Activated CD4-positive, alpha-beta T cell treated with anti-CD3 and anti-CD28 coated beads, Interleukin-2, amount 50 U/mL, for 1 hour (primary cell): ENCODE measurements around the gene TNFRSF1B.
"Not testable (repeated sequence)": the region's sequence is repeated elsewhere in the genome, so short reads cannot be mapped to it uniquely, and the experiment has no call there.

Experiments
- DNase-seq: peaks from one replicate; pipeline ENCODE4 v3.0.0-alpha.2; 2020

Gene TNFRSF1B

DNA sequence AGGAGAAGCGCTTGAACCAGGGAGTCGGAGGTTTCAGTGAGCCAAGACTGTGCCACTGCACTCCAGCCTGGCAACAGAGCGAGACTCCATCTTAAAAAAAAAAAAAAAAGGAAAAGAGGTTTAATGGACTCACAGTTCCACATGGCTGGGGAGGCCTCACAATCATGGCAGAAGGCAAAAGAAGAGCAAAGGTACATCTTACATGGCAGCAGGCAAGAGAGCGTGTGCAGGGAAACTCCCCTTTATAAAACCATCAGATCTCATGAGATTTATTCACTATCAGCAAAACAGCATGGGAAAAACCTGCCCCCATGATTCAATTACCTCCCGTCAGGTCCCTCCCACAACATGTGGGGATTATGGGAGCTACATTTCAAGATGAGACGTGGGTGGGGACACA is 57.3 kb downstream of the TNFRSF1B start:
- not testable (repeated sequence) for DNase-seq

DNA sequence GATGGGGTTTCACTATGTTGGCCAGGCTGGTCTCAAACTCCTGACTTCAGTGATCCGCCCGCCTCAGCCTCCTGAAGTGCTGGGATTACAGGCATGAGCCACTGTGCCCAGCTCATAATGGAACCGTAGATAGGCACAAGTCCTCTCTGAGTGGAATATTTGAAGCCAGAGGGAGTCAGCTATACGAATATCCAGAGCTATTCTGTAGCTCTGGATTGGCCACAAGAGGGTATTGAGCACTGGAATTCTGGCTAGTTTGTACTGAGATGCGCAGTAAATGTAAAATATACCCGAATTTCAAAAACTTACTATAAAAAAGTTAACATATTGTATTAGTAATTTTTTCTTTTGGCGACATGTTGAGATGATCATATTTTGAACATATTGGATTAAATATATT is 62.2 kb downstream of the TNFRSF1B start:
- DNase-seq = no peak

DNA sequence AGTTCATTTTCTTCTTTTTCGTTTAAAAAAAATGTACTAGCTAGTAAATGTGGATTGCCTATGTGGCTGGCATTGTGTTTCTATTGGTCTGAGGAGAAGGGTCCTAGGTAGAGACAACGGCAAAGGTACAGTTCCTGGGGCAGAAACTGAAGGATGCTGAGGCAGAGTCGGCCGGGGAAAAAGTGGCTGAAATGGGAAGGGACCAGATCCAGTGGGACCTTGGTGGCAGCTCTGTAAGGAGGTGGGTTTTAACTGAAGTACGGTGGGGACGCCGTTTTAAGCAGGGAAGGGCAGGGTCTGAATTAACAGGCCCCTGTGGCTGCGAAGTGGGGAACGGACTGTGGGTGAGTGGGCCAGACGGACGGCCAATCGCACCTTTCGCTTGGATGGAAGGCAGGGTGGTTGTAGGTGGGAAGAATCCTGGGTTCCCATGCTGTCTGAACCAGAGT is 62.6 kb downstream of the TNFRSF1B start:
- no peak for DNase-seq

DNA sequence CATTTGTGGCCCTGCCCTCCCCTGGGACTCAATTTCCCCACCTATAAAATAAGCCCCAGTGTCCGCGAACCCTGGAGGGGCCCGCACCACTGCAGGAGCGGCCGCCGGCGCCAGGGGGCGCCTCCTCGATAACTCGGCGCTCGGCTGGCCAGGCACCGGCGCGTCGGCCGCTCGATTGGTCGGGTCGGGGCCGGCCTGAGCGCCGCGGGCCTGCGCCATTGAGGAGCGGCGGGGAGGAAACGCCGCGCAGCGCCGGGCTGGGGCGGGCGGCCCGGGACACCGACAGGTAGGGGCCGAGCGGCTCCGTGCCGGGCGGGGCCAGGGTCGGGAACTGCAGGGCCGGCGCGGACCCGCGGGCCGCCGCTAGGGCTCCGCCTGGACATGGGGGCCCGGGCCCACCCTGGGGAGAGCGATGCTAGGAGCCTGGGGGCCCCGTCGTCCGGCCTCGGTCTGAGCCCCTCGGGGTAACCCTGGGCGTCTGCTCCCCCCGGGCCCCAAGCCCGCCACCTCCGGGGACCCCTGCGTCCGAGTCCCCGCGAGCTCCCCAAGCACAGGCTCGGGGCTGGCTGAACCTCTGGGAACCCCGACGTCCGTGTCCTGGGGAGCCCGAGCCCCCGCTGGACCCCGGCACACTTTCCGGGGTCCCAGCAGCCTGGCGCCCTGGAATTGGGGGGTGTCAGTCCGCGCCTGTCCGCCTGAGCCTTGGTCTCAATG is 63.2 kb downstream of the TNFRSF1B start, which contains the start of gene VPS13D:
VPS13D (plus strand) TSS at position 196 of the 714 bp plus-strand sequence. CDS start 4,237 bp downstream, outside the sequence.
- peak; percentile 82 for DNase-seq

DNA sequence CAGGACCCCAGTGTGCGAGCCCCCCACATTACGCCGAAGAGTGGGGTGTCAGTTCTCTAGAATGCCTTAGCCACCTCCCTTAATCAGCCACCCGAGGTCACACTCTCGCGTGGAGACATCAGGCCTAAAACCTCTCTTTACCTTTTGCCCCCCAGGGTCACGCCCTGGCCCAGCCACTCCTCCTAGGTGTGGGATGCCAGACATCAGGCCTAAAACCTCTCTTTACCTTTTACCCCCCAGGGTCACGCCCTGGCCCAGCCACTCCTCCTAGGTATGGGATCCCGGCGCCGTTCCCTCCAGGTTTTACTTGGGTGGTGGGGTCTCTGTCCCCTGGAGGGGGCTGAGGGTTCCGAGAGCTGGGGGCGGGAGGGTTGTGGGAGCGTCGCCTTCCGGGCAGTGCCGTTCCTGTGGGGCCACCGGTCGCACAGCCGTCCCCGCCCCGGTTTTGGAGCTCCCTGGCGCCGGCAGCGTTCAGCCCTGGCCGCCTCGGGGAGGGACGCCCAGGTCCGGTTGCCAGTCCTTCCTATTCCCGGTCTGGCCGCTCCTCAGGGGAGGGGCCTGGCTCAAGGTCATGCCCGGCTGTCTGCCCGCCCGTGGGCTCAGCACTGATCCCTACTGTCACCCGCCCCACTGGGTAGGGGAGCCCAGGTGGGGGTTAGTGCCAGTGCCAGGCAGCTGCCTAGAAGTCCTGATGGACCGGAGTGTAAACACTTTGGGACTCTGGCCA is 63.9 kb downstream of the TNFRSF1B start:
- no peak for DNase-seq

DNA sequence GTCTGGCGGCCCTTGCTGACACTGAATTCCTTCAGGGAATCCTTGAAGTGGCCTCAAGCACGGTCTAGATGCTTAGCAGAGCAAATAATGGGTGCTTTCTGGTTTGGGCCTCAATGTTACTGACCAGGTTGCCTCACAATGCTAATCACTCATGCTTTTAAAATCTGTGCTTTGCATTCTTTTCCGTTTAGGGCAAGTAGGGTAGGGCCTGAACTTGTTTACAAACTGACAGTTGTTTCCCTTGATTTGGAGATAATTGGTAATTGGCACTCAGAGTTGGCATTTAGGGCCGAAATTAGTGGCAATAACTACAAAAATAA is 64.4 kb downstream of the TNFRSF1B start:
- DNase-seq = no peak

DNA sequence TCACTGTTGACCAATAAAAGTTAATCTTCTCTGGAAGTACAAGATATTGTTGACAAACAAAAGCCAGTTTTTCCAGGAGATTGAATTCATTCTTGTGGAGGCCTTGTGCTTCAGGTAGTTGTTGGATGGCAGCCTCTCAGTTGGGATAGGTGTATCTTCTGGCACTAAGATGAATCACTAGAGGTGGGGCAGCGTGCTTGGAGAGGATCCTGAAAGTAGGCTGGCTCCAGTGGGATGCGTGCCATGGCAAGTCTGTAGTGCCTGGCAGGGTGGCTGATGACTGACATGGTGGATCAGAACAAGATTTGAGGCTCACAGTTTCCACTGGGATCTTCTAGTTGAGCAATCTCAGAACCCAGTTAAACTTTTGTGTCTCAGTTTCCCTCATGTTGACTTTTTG is 65.4 kb downstream of the TNFRSF1B start:
- no peak for DNase-seq

DNA sequence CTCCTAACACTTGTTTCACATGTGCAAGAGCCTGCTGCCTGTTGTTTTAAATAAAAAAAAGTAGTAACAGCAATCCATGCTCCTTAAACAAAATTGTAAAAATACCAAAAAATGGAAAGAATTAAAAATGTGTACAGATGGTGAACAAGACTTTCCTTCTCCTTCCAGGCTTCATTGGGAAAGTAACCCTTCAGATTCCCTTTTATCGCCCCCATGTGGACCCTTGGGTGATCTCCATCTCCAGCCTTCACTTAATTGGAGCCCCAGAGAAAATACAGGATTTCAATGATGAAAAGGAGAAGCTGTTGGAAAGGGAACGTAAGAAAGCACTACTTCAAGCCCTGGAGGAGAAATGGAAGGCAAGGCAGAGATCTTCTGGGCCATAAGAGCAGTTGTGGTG is 77.3 kb downstream of the TNFRSF1B start:
- DNase-seq = no peak

DNA sequence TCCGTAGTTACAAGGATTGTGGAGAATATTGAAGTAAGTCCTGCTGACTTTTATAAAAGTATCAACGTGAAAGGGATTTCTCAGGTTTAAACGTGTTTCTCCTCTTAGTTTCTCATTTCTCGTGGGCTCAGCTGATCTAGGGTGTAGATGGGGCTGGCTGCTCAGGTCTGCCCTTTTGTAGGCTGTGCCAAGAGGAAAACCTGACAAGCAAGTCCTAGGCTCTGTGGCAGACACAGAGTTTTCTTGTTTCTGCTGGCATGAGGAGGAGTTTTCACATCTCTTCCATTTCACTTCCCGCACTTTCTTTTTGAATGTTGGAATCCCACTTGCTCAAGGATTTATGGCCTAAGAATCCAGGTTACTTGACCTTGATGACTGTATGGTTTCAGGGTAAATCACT is 77.8 kb downstream of the TNFRSF1B start:
- DNase-seq = no peak

DNA sequence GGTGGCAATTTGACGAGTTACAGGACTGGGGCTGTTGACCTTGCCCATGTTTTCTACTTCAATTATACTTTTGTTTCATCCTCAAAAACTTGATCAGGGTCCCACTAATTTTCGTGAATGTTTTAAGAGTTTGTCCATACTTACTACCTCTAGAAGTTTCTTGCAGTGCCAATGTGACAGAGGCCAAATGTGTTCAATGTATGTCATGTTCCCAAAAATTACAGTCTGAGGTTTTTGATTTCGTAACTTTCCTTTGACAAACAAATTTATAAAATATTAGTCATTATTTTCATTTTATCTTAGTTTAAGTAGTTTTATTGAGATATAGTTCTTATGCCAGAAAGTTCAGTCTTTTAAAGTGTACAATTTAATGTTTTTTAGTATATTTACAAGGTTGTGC is 78.3 kb downstream of the TNFRSF1B start:
- DNase-seq = no peak

DNA sequence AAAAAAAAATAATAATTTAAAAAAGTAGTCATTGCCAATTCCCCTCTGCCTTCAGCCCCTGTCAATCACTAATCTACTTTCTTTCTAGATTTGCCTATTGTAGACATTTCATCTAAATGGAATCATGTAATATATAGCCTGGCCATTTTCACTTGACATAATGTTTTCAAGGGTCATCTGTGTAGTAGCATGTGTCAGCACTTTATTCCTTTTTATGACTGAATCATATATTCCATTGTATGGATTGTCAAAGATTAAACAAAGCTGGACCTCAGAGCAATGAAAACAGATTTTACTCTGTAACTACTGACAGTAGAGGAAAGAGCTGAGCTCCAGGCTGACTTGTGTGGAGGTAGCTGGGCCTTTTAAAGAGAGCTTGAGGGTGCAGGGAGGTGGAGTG is 78.9 kb downstream of the TNFRSF1B start:
- no peak for DNase-seq

DNA sequence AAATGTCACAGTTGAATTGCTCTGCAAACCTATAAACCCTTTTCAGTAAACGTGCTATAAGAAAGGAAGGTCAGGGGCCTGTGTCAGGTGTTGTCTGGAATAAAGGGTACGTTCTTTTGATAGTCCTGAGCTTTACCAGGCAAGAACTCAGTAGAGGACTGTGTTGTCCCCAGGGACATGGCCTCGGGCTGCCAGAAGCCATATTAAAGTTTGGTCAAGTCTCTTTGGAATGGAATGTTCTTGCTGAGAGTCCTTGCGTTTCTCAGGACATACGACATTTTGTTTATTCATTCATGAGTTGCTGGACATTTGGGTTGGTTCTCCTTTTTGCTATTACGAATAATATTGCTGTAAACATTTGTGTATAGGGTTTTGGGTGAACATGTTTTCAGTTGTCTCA is 79.8 kb downstream of the TNFRSF1B start:
- no peak for DNase-seq

DNA sequence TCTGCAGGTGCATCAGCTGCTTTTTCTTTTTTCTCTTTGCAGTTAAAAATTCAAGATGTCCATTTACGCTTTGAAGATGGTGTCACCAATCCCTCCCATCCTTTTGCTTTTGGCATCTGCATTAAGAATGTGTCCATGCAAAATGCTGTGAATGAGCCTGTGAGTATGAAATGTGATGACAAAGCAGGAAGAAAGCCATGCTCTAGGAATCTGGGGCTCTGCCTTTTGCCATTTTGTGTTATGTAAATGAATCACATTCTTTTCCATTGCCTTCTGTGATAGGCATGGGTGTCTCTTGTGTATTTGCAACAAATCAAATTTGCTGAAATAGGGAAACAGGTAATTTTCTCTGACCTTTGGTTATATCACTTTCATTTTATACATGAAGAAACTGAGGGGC is 82.4 kb downstream of the TNFRSF1B start:
- DNase-seq = no peak

DNA sequence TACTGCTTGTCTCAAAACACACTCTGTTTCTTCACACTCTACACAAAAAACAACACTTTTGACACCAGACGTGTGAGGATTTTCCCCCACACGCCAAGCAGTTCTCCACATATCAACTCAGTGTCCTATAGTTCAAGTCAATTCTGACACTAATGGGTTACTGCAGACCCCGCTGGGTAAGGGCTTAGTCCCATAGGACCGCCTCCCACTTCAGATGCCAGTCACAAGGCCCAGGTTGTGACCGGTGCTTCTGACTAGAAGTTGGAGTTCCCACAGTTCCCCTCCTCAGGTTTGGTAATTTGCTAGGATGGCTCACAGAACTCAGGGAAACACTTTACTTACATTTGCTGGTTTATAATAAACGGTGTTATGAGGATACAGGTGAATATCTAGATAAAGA is 83.0 kb downstream of the TNFRSF1B start:
- DNase-seq = no peak

DNA sequence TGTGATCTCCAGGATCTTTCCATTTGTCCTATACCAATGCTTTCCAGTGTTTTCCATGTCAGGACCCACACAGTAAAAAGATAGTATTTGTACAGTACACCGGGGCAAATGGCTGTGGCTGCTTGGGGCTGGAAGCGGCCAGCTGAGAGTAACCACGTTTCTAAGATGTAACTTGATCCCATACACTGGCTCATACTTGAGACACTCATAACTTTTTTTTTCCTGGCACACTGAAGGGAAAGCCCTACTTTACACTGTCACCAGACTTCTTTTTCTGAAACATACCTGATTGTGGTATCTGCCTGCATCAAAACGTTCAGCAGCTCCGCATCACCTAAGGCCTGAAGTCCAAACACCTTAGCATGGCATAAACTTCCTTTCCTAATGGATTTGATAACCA is 84.7 kb downstream of the TNFRSF1B start:
- no peak for DNase-seq

DNA sequence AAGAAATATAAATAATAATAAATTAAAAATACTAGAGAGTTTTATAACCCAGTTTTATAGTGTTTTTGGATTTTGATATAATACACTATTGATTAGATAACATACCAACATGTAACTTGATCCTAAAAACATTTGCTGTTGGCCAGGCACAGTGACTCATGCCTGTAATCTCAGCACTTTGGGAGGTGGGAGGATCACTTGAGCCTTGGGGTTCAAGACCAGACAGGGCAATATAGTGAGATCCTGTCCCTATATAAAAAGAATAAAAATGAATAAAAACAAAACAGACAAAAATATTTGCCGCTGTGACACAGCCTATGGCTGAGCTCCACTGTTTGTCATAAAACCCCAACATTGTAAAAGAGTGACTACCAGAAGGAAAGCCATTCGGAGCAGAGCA is 89.1 kb downstream of the TNFRSF1B start:
- no peak for DNase-seq

DNA sequence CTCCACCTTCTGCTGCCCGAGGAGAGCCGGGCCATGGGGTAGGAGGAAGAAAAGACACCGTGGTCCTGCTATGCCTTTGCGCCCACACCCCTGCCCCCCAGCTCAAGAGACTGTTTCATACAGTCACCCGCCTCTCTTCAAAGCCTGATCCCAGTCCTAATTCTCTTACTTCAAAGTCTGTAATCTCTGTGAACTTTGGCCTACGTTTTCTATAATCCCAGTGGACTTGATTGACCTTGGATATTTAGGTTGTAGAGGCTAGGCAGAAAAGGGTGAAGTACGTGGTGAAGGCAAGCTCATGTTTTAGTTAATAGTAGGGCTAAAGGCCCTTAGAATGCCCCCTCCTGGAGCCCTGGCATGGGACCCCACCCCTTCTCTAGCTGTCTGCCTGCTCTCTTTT is 91.5 kb downstream of the TNFRSF1B start:
- no peak for DNase-seq
